Hepatic stellate cell (primary cell): ENCODE results near the gene ANK2.
"Not testable (repeated sequence)": the region's sequence is repeated elsewhere in the genome, so short reads cannot be mapped to it uniquely, and the experiment has no call there.

Source experiments
- DNase-seq: peaks from one replicate; pipeline ENCODE4 v3.0.0; 2011; ENCODE audit warnings: low spot score

ANK2 gene

GRCh38 chr4:113153529-113154101, 104.2 kb downstream of the ANK2 start:
- DNase-seq: no peak

GRCh38 chr4:113154281-113154680, 104.8 kb downstream of the ANK2 start:
- DNase-seq: no peak

- no peak for DNase-seq
These were observed 107.8 kb downstream of the ANK2 start for GRCh38 chr4:113157086-113157857.

GRCh38 chr4:113159942-113160545, 110.6 kb downstream of the ANK2 start:
- DNase-seq: no peak

- no peak for DNase-seq
These were observed 111.1 kb downstream of the ANK2 start for GRCh38 chr4:113160548-113160947.

GRCh38 chr4:113162089-113162488, 112.6 kb downstream of the ANK2 start:
- DNase-seq: no peak

GRCh38 chr4:113169368-113169767, 119.9 kb downstream of the ANK2 start:
- peak; percentile 9 for DNase-seq

GRCh38 chr4:113170115-113170804, 120.8 kb downstream of the ANK2 start:
- no peak for DNase-seq

GRCh38 chr4:113170805-113171468, 121.5 kb downstream of the ANK2 start:
- no peak for DNase-seq

GRCh38 chr4:113173126-113173792, 123.8 kb downstream of the ANK2 start:
- DNase-seq: no peak

- no peak for DNase-seq
These were observed 124.4 kb downstream of the ANK2 start for GRCh38 chr4:113173793-113174264.

- DNase-seq: no peak
These were observed 129.6 kb downstream of the ANK2 start for GRCh38 chr4:113179091-113179490.

- peak; percentile 9 for DNase-seq
These were observed 130.5 kb downstream of the ANK2 start for GRCh38 chr4:113179996-113180395.

- DNase-seq: no peak
These were observed 132.0 kb downstream of the ANK2 start for GRCh38 chr4:113181289-113182007.

GRCh38 chr4:113183032-113183605, 133.7 kb downstream of the ANK2 start:
- no peak for DNase-seq

- DNase-seq: not testable (repeated sequence)
These were observed 136.8 kb downstream of the ANK2 start for GRCh38 chr4:113186220-113186619.

- no peak for DNase-seq
These were observed 137.5 kb downstream of the ANK2 start for GRCh38 chr4:113186913-113187312.

GRCh38 chr4:113187358-113187757, 137.9 kb downstream of the ANK2 start:
- no peak for DNase-seq

GRCh38 chr4:113189546-113189945, 140.1 kb downstream of the ANK2 start:
- no peak for DNase-seq

GRCh38 chr4:113209153-113209552, 159.7 kb downstream of the ANK2 start:
- DNase-seq: no peak
